CD8-positive, alpha-beta memory T cell (primary cell): ENCODE data around the gene FNBP1. TPM values are rescaled to one million over a fixed set of nuclear protein-coding genes. Genes with fewer than 3 reads are reported as not detected.
A peak's percentile ranks its signal among the peaks of the same experiment; 100 is the strongest.

Experiments
- CTCF ChIA-PET: fragments of 350-600 bp; sonication (Branson Sonifier 250); formaldehyde crosslinking; loops from one replicate; lab custom pipeline; 2021; ENCODE audit warnings: antibody characterized with exemption; lab: Charles Lee
- POLR2A ChIA-PET: fragments of 350-600 bp; sonication (Branson Sonifier 250); formaldehyde crosslinking; loops from one replicate; lab custom pipeline; 2021; ENCODE audit warnings: antibody characterized with exemption; lab: Charles Lee
- DNase-seq, 5 donors: peaks; one replicate each; pipeline versions ENCODE4 v3.0.0 to v3.0.0-alpha.2; 2020 to 2022; ENCODE audit warnings: mixed read lengths in 1 of 5
- H3K27ac ChIP-seq: one replicate; pipeline ENCODE4 v1.7.0; 2013; ENCODE audit warnings: low read depth, mild to moderate bottlenecking, low read length, moderate library complexity
- H3K27me3 ChIP-seq: 2 replicates; pipeline ENCODE4 v1.7.0; 2013; ENCODE audit warnings: low read length, mild to moderate bottlenecking; ENCODE audit not compliant: insufficient read depth, poor library complexity, severe bottlenecking
- H3K36me3 ChIP-seq: 2 replicates; pipeline ENCODE4 v1.7.0; 2013; ENCODE audit warnings: mild to moderate bottlenecking, low read length, moderate library complexity; ENCODE audit not compliant: insufficient read depth
- H3K4me1 ChIP-seq: 2 replicates; pipeline ENCODE4 v1.7.0; 2013; ENCODE audit warnings: mild to moderate bottlenecking, low read length, moderate library complexity; ENCODE audit not compliant: insufficient read depth
- H3K4me3 ChIP-seq: 2 replicates; pipeline ENCODE4 v1.7.0; 2013; ENCODE audit warnings: mild to moderate bottlenecking, low read length
- H3K9me3 ChIP-seq: 2 replicates; pipeline ENCODE4 v1.7.0; 2013; ENCODE audit warnings: mild to moderate bottlenecking, low read length
- H3K27ac Mint-ChIP-seq, 8 donors: one replicate each; pipeline ENCODE4 v1.8.0; 2020 to 2021; ENCODE audit warnings: mixed read lengths in 8 of 8, mild to moderate bottlenecking in 6 of 8, inconsistent platforms in 3 of 8, moderate library complexity in 3 of 8
- H3K27me3 Mint-ChIP-seq, 2 donors: one replicate each; pipeline ENCODE4 v1.8.0; 2020 to 2021; ENCODE audit warnings: mixed read lengths in 2 of 2, mild to moderate bottlenecking in 1 of 2, moderate library complexity in 1 of 2
- H3K36me3 Mint-ChIP-seq, 3 donors: one replicate each; pipeline ENCODE4 v1.8.0; 2020 to 2021; ENCODE audit warnings: mixed read lengths in 3 of 3, inconsistent platforms in 1 of 3, mild to moderate bottlenecking in 1 of 3
- H3K4me1 Mint-ChIP-seq, 3 donors: one replicate each; pipeline ENCODE4 v1.8.0; 2020 to 2021; ENCODE audit warnings: mixed read lengths in 3 of 3, inconsistent platforms in 1 of 3, mild to moderate bottlenecking in 1 of 3
- H3K4me3 Mint-ChIP-seq, 7 donors: one replicate each; pipeline ENCODE4 v1.8.0; 2020 to 2021; ENCODE audit warnings: mixed read lengths in 7 of 7, mild to moderate bottlenecking in 6 of 7, moderate library complexity in 4 of 7, inconsistent platforms in 2 of 7
- H3K9me3 Mint-ChIP-seq, 5 donors: one replicate each; pipeline ENCODE4 v1.8.0; 2020 to 2022; ENCODE audit warnings: mixed read lengths in 5 of 5, mild to moderate bottlenecking in 3 of 5, moderate library complexity in 2 of 5, inconsistent platforms in 1 of 5
- polyA plus RNA-seq: library from polyadenylated mRNA; unstranded; fragments of 300-500 nt; fragmentation: Illumina TruSeq; gene quantifications from one replicate; pipeline ENCODE4 v1.2.3, GENCODE V29; 2021
- total RNA-seq, 2 experiments: library from RNA; stranded (reverse); gene quantifications; one replicate each; pipeline ENCODE4 v1.2.3, GENCODE V29; 2021

The FNBP1 gene
- total and polyA plus RNA-seq, 3 experiments from 2014 or later: 176 to 230 (median 226) TPM

DNA sequence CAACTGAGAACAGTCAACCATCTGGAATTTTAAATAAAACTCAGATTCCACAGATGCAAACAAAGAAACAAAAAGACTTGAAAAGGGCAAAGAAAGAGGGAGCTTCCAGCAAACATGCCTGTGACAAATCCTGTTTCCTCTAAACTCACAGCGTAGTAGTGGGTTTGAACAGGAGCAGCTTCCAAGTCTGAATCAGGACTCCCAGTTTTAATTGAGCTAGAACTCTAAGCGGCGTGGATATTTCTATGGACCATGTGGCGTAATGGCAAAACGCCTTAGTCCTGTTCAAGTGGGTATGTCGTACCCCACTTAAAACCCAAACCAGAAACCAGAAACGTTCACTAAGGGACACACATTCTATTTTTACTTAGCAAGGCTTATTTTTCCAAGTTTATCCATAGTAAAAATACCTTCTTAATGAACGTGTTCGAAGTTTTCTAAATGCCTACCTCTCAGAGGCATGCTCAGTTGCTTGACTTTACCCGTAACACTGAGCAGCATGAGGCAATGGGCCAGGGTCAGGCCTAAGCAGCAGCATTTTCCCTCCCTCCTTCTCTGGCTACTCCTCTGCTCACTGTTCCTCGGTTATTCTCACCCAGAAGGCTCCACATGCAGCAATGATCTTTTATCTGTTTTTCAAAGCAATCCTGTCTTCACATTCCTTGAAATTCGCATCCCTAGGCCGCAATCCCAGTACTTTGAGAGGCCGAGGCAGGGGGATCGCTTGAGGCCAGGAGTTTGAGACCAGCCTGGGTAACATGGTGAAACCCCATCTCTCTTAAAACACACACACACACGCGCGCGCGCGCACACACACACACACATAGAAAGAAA lies 77.9 kb downstream of the FNBP1 start:
- no peaks in the 10 kb centered on the region for H3K9me3 Mint-ChIP-seq
- H3K27me3 Mint-ChIP-seq: no peaks in the 10 kb centered on the region
- Histone ChIP-seq H3K9me3 (no peaks in the 10 kb centered on the region), H3K4me1 (peaks cover 56% of the 10 kb centered on the region), H3K36me3 (peaks cover 8% of the 10 kb centered on the region), H3K27me3 (no peaks in the 10 kb centered on the region), H3K4me3 (no peak overlapping the region), H3K27ac (no peak overlapping the region)
- H3K4me1 Mint-ChIP-seq: peaks cover 65 to 80% (median 79%) of the 10 kb centered on the region in 3 donors
- peak overlapping the region in 2 of 7 donors; percentile 34 to 87 for H3K4me3 Mint-ChIP-seq
- peaks cover 8 to 55% (median 16%) of the 10 kb centered on the region in 3 donors for H3K36me3 Mint-ChIP-seq
- peak overlapping the region; percentile 75 to 99 (median 97) for H3K27ac Mint-ChIP-seq
- no peak for DNase-seq
- ChIA-PET POLR2A (interaction anchor here (0.7 to 1.2 kb wide), 4 partner anchors 32 to 76 kb away, joined by 3 to 5 read pairs (median 5); no protein-coding TSS in a partner anchor), CTCF (interaction anchor here (0.9 to 2.2 kb wide), 7 partner anchors 20 to 80 kb away, joined by 3 to 9 read pairs (median 4); no protein-coding TSS in a partner anchor)

DNA sequence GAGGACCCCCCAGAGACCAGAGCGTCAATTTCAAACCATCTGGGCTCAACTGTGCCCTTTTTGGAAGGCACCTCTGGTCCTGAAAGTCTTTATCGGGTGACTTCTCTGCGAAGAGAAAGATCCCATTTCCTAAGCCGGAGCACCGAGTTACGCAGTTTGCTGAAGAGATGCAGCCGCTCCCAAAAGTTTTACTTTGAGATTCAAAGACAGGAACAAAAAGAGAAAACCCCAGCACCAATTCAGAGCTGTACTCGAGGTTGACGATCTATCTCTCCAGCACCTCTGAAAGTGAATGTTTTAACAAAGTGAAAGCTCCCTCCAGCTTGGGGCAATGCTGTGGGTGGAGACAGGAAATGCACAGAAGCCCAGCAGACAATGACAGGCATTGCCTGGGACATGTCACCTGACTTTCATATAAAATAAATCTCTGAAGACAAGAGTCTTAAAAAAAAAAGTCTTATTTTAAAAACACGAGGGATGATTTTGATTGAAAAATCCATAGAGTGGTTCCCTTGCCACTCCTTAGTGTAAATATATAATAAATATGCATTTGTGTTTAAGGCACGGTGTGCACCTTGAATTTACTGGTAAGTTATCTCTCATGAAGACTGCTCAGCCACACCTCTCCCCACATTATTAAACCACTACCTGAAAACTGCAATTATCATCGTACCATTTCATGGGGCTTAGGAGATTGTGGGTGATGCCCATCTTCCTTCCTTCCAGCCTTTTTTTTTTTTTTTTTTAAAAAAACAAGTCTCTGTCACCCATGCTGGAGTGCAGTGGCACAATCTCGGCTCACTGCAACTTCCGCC lies 79.9 kb downstream of the FNBP1 start:
- Mint-ChIP-seq H3K4me1 (peaks cover 60 to 81% (median 74%) of the 10 kb centered on the region in 3 donors), H3K9me3 (no peaks in the 10 kb centered on the region), H3K4me3 (peak overlapping the region; percentile 86 to 91 (median 87)), H3K27me3 (no peaks in the 10 kb centered on the region), H3K27ac (peak overlapping the region; percentile 87 to 99 (median 97)), H3K36me3 (peaks cover 8 to 59% (median 16%) of the 10 kb centered on the region in 3 donors)
- Histone ChIP-seq H3K4me3 (peak overlapping the region; percentile 76), H3K27me3 (no peaks in the 10 kb centered on the region), H3K36me3 (peaks cover 13% of the 10 kb centered on the region), H3K27ac (peak overlapping the region; percentile 79), H3K9me3 (no peaks in the 10 kb centered on the region), H3K4me1 (peaks cover 56% of the 10 kb centered on the region)
- POLR2A ChIA-PET: interaction anchor here (0.5 to 1.5 kb wide), 11 partner anchors 10 to 142 kb away, joined by 3 to 10 read pairs (median 3); partner anchors contain the start of gene FNBP1
- peak; percentile 66 to 87 (median 85) for DNase-seq
- CTCF ChIA-PET: interaction anchor here (0.8 to 2.2 kb wide), 9 partner anchors 9 to 78 kb away, joined by 3 to 9 read pairs (median 3); no protein-coding TSS in a partner anchor

DNA sequence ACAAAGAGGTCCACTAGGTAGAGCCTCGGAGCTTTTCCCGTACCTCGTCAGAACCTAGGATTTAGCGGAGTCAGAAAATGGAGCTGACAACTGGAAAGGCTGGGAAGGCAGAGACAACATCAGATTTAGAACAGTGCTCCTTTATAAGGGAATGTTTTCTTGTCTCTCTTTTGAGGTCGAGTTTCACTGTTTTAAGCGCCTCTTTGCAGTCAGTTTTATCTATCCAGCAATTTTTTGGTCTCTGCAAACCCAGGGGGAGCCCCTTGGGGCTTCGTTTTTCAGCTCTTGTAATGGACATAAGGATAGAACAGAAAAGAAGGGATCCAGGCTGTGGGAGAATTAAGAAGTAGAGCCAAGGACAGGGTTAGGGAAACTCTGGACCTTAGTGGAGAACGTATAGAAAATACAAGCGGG lies 80.5 kb downstream of the FNBP1 start:
- Histone ChIP-seq H3K27me3 (no peaks in the 10 kb centered on the region), H3K27ac (peak overlapping the region; percentile 79), H3K36me3 (peaks cover 17% of the 10 kb centered on the region), H3K4me3 (peak overlapping the region; percentile 76), H3K9me3 (no peaks in the 10 kb centered on the region), H3K4me1 (peaks cover 57% of the 10 kb centered on the region)
- Mint-ChIP-seq H3K27me3 (no peaks in the 10 kb centered on the region), H3K36me3 (peaks cover 8 to 64% (median 15%) of the 10 kb centered on the region in 3 donors), H3K4me3 (peak overlapping the region; percentile 86 to 91 (median 87)), H3K27ac (peak overlapping the region; percentile 87 to 99 (median 97)), H3K4me1 (peaks cover 62 to 85% (median 78%) of the 10 kb centered on the region in 3 donors), H3K9me3 (no peaks in the 10 kb centered on the region)
- CTCF ChIA-PET: interaction anchor here (0.8 to 2.2 kb wide), 8 partner anchors 17 to 76 kb away, joined by 3 to 9 read pairs (median 3); no protein-coding TSS in a partner anchor
- no peak for DNase-seq
- POLR2A ChIA-PET: interaction anchor here (0.5 to 1.5 kb wide), 7 partner anchors 29 to 80 kb away, joined by 3 to 5 read pairs (median 3); partner anchors contain the start of gene FNBP1

DNA sequence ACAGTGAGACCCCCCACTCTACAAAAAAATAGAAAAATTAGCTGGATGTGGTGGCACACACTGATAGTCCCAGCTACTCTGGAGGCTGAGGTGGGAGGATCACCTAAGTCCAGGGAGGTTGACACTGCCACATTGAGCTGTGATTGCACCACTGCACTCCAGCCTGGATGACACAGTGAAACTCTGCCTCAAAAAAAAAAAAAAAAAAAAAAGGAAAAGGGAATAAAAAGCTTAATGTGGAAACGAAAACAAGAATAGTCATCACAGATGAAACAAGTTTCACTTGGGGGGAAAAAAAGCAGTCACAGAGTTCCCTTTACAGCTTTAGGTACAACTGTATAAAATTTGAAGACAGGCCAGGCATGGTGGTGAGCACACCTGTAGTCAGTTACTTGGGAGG lies 84.2 kb downstream of the FNBP1 start:
- DNase-seq: no peak
- Mint-ChIP-seq H3K4me1 (peaks cover 46 to 80% (median 75%) of the 10 kb centered on the region in 3 donors), H3K9me3 (no peaks in the 10 kb centered on the region), H3K36me3 (peaks cover 4 to 66% (median 17%) of the 10 kb centered on the region in 3 donors), H3K4me3 (no peak overlapping the region), H3K27ac (peak overlapping the region in 5 of 8 donors; percentile 23 to 99 (median 92)), H3K27me3 (no peaks in the 10 kb centered on the region)
- POLR2A ChIA-PET: no interaction called here
- H3K27me3 ChIP-seq: no peaks in the 10 kb centered on the region
- CTCF ChIA-PET: interaction anchor here (0.7 to 2.4 kb wide), 5 partner anchors 13 to 80 kb away, joined by 3 to 8 read pairs (median 3); no protein-coding TSS in a partner anchor
- peaks cover 56% of the 10 kb centered on the region for H3K4me1 ChIP-seq
- no peak overlapping the region for H3K4me3 ChIP-seq
- no peaks in the 10 kb centered on the region for H3K9me3 ChIP-seq
- H3K36me3 ChIP-seq: peaks cover 15% of the 10 kb centered on the region
- no peak overlapping the region for H3K27ac ChIP-seq

DNA sequence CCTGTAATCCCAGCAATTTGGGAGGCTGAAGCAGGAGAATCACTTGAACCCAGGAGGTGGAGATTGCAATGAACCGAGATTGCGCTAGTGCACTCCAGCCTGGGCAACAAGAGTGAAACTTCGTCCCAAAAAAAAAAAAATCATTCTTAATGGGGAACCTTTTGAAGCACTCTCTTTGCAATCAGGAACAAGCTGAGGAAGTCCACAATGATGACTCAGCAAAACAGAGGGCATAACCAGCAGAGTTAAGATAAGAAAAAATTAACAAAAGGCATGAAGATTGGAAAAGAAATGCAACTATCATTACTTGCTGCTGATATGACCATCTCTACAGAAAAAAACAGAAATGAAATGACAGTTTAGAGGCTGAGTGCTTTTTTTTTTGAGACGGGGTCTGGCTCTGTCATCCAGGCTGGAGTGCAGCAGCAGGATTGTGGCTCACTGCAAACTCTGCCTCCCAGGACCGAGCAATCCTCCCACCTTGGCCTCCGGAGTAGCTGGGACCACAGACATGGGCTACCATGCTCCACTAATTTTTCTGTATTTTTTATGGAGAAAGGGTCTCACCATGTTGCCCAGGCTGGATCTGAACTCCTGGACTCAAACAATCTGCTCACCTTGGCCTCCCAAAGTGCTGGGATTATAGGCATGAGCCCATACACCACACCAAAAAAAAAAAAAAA lies 88.0 kb downstream of the FNBP1 start:
- DNase-seq: no peak
- Mint-ChIP-seq H3K27me3 (no peaks in the 10 kb centered on the region), H3K9me3 (no peaks in the 10 kb centered on the region), H3K4me3 (peak overlapping the region in 4 of 7 donors; percentile 18 to 39 (median 28)), H3K27ac (peak overlapping the region; percentile 3 to 90 (median 83)), H3K4me1 (peaks cover 24 to 56% (median 52%) of the 10 kb centered on the region in 3 donors), H3K36me3 (peaks cover 4 to 77% (median 10%) of the 10 kb centered on the region in 3 donors)
- H3K27me3 ChIP-seq: no peaks in the 10 kb centered on the region
- H3K36me3 ChIP-seq: peaks cover 30% of the 10 kb centered on the region
- H3K4me1 ChIP-seq: peaks cover 25% of the 10 kb centered on the region
- H3K27ac ChIP-seq: peak overlapping the region; percentile 11
- no peak overlapping the region for H3K4me3 ChIP-seq
- no peaks in the 10 kb centered on the region for H3K9me3 ChIP-seq
- ChIA-PET CTCF (interaction anchor here (1.0 to 3.7 kb wide), 3 partner anchors 9 to 18 kb away, joined by 3 to 12 read pairs (median 5); no protein-coding TSS in a partner anchor), POLR2A (interaction anchor here (0.7 to 1.0 kb wide), 2 partner anchors 10 to 45 kb away, joined by 4 to 5 read pairs; no protein-coding TSS in a partner anchor)

DNA sequence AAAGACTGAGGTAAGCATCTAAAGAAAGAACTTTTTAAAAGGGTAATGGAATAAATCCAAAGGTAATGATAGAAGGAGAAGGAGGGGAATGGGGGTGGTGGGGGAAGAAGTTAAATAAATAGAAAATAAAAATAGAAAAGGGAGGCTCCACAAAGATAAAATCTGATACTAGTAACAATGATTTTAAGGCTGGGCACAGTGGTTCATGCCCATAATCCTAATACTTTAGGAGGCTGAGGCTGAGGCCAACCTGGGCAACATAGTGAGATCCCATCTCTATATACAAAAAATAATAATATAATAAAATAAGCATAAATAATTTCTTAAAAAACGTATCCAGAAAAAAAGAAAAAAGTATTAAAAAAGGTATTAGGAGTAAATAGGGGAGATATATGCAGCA lies 89.3 kb downstream of the FNBP1 start:
- H3K27me3 ChIP-seq: no peaks in the 10 kb centered on the region
- no peaks in the 10 kb centered on the region for H3K27me3 Mint-ChIP-seq
- H3K27ac Mint-ChIP-seq: peak overlapping the region in 5 of 8 donors; percentile 36 to 77 (median 70)
- peaks cover 31 to 64% (median 60%) of the 10 kb centered on the region in 3 donors for H3K4me1 Mint-ChIP-seq
- peaks cover 4 to 82% (median 13%) of the 10 kb centered on the region in 3 donors for H3K36me3 Mint-ChIP-seq
- ChIA-PET POLR2A (no interaction called here), CTCF (interaction anchor here (1.6 kb wide), 1 partner anchor 10 kb away, joined by 5 read pairs; no protein-coding TSS in a partner anchor)
- H3K27ac ChIP-seq: no peak overlapping the region
- peaks cover 30% of the 10 kb centered on the region for H3K36me3 ChIP-seq
- no peak for DNase-seq
- no peaks in the 10 kb centered on the region for H3K9me3 ChIP-seq
- no peaks in the 10 kb centered on the region for H3K9me3 Mint-ChIP-seq
- H3K4me3 Mint-ChIP-seq: no peak overlapping the region
- H3K4me3 ChIP-seq: no peak overlapping the region
- H3K4me1 ChIP-seq: peaks cover 25% of the 10 kb centered on the region
